ENCODE measurements around the gene RCSD1. TPM values are rescaled to one million over a fixed set of nuclear protein-coding genes. Genes with fewer than 3 reads are reported as not detected.

RCSD1 gene
- total RNA-seq, 1 experiment from 2014 or later, result 1.3 TPM

- DNase-seq (ENCODE audit: low read depth in 1 of 2, low spot score in 2 of 2), result no peak
- Histone ChIP-seq H3K27ac (no peak overlapping the region), H3K36me3 (no peaks in the 10 kb centered on the region), H3K9me3 (replicated peaks) (no peaks in the 10 kb centered on the region; the same call in 1 of the 2 replicates), H3K4me1 (replicated peaks) (no peaks in the 10 kb centered on the region; the same call in 1 of the 2 replicates), H3K4me3 (no peak overlapping the region), H3K27me3 (replicated peaks) (peaks cover 15% of the 10 kb centered on the region)
Observed at GRCh38 chr1:167627615-167627864, 2.5 kb upstream of the RCSD1 start.

- Histone ChIP-seq H3K27ac (no peak overlapping the region), H3K4me1 (replicated peaks) (no peaks in the 10 kb centered on the region; the same call in 1 of the 2 replicates), H3K4me3 (no peak overlapping the region), H3K36me3 (no peaks in the 10 kb centered on the region), H3K9me3 (replicated peaks) (no peaks in the 10 kb centered on the region; the same call in 1 of the 2 replicates), H3K27me3 (replicated peaks) (peaks cover 15% of the 10 kb centered on the region)
- no peak for DNase-seq (ENCODE audit: low read depth in 1 of 2, low spot score in 2 of 2)
Observed at GRCh38 chr1:167627865-167628641, 2.0 kb upstream of the RCSD1 start.

- Histone ChIP-seq H3K36me3 (no peaks in the 10 kb centered on the region), H3K4me3 (no peak overlapping the region), H3K27me3 (replicated peaks) (peaks cover 15% of the 10 kb centered on the region), H3K27ac (no peak overlapping the region), H3K4me1 (replicated peaks) (no peaks in the 10 kb centered on the region; the same call in 1 of the 2 replicates), H3K9me3 (replicated peaks) (no peaks in the 10 kb centered on the region; the same call in 1 of the 2 replicates)
- no peak for DNase-seq (ENCODE audit: low read depth in 1 of 2, low spot score in 2 of 2)
Observed at GRCh38 chr1:167628741-167629515, 1.1 kb upstream of the RCSD1 start.

GRCh38 chr1:167630568-167631385, 745 bp downstream of the RCSD1 start:
- no peaks in the 10 kb centered on the region for H3K9me3 ChIP-seq (replicated peaks)
- peaks cover 15% of the 10 kb centered on the region for H3K27me3 ChIP-seq (replicated peaks)
- peak overlapping the region; percentile 27 for H3K4me3 ChIP-seq
- H3K4me1 ChIP-seq (replicated peaks), result no peaks in the 10 kb centered on the region; the same call in 1 of the 2 replicates
- no peak overlapping the region for H3K27ac ChIP-seq
- no peak for DNase-seq (ENCODE audit: low read depth in 1 of 2, low spot score in 2 of 2)
- no peaks in the 10 kb centered on the region for H3K36me3 ChIP-seq

- no peaks in the 10 kb centered on the region for H3K9me3 ChIP-seq (replicated peaks)
- no peaks in the 10 kb centered on the region for H3K36me3 ChIP-seq
- H3K27me3 ChIP-seq (replicated peaks), result peaks cover 15% of the 10 kb centered on the region
Observed at GRCh38 chr1:167631386-167631935, 1.4 kb downstream of the RCSD1 start.

GRCh38 chr1:167631936-167632614, 2.0 kb downstream of the RCSD1 start:
- Histone ChIP-seq H3K27ac (no peak overlapping the region), H3K9me3 (replicated peaks) (no peaks in the 10 kb centered on the region), H3K27me3 (replicated peaks) (peaks cover 15% of the 10 kb centered on the region), H3K36me3 (no peaks in the 10 kb centered on the region), H3K4me1 (replicated peaks) (no peaks in the 10 kb centered on the region; the same call in 1 of the 2 replicates), H3K4me3 (no peak overlapping the region)
- no peak for DNase-seq (ENCODE audit: low read depth in 1 of 2, low spot score in 2 of 2)

More at GRCh38 chr1:167631386-167631935, 1.4 kb downstream of the RCSD1 start:
- no peak for DNase-seq (ENCODE audit: low read depth in 1 of 2, low spot score in 2 of 2)
- Histone ChIP-seq H3K27ac (no peak overlapping the region), H3K4me1 (replicated peaks) (no peaks in the 10 kb centered on the region; the same call in 1 of the 2 replicates), H3K4me3 (no peak overlapping the region)

- H3K27me3 ChIP-seq (replicated peaks), result peaks cover 15% of the 10 kb centered on the region
Observed at GRCh38 chr1:167633258-167633944, 3.4 kb downstream of the RCSD1 start.

GRCh38 chr1:167634435-167634834, 4.4 kb downstream of the RCSD1 start:
- no peak overlapping the region for H3K4me3 ChIP-seq
- peaks cover 13% of the 10 kb centered on the region for H3K27me3 ChIP-seq (replicated peaks)
- no peak for DNase-seq (ENCODE audit: low read depth in 1 of 2, low spot score in 2 of 2)
- H3K4me1 ChIP-seq (replicated peaks), result no peaks in the 10 kb centered on the region
- H3K36me3 ChIP-seq, result no peaks in the 10 kb centered on the region
- H3K9me3 ChIP-seq (replicated peaks), result no peaks in the 10 kb centered on the region
- H3K27ac ChIP-seq, result no peak overlapping the region

More at GRCh38 chr1:167633258-167633944, 3.4 kb downstream of the RCSD1 start:
- Histone ChIP-seq H3K36me3 (no peaks in the 10 kb centered on the region), H3K4me1 (replicated peaks) (no peaks in the 10 kb centered on the region; the same call in 1 of the 2 replicates), H3K27ac (no peak overlapping the region), H3K9me3 (replicated peaks) (no peaks in the 10 kb centered on the region), H3K4me3 (no peak overlapping the region)
- no peak for DNase-seq (ENCODE audit: low read depth in 1 of 2, low spot score in 2 of 2)

GRCh38 chr1:167635156-167635648, 5.2 kb downstream of the RCSD1 start:
- Histone ChIP-seq H3K9me3 (replicated peaks) (no peaks in the 10 kb centered on the region), H3K36me3 (no peaks in the 10 kb centered on the region), H3K4me1 (replicated peaks) (no peaks in the 10 kb centered on the region), H3K27me3 (replicated peaks) (peaks cover 7% of the 10 kb centered on the region), H3K4me3 (no peak overlapping the region), H3K27ac (no peak overlapping the region)
- DNase-seq (ENCODE audit: low read depth in 1 of 2, low spot score in 2 of 2), result no peak

GRCh38 chr1:167635941-167636340, 5.9 kb downstream of the RCSD1 start:
- DNase-seq (ENCODE audit: low read depth in 1 of 2, low spot score in 2 of 2), result no peak

GRCh38 chr1:167638064-167638463, 8.0 kb downstream of the RCSD1 start:
- Histone ChIP-seq H3K27me3 (replicated peaks) (no peaks in the 10 kb centered on the region), H3K9me3 (replicated peaks) (no peaks in the 10 kb centered on the region), H3K36me3 (no peaks in the 10 kb centered on the region), H3K4me1 (replicated peaks) (no peaks in the 10 kb centered on the region), H3K27ac (no peak overlapping the region), H3K4me3 (no peak overlapping the region)
- no peak for DNase-seq (ENCODE audit: low read depth in 1 of 2, low spot score in 2 of 2)

More at GRCh38 chr1:167635941-167636340, 5.9 kb downstream of the RCSD1 start:
- Histone ChIP-seq H3K27ac (no peak overlapping the region), H3K4me1 (replicated peaks) (no peaks in the 10 kb centered on the region), H3K9me3 (replicated peaks) (no peaks in the 10 kb centered on the region), H3K4me3 (no peak overlapping the region), H3K36me3 (no peaks in the 10 kb centered on the region), H3K27me3 (replicated peaks) (peaks cover 1% of the 10 kb centered on the region)

GRCh38 chr1:167640051-167640450, 10.0 kb downstream of the RCSD1 start:
- H3K4me3 ChIP-seq, result no peak overlapping the region
- no peaks in the 10 kb centered on the region for H3K27me3 ChIP-seq (replicated peaks)
- no peaks in the 10 kb centered on the region for H3K36me3 ChIP-seq
- no peaks in the 10 kb centered on the region for H3K4me1 ChIP-seq (replicated peaks)
- DNase-seq (ENCODE audit: low read depth in 1 of 2, low spot score in 2 of 2), result no peak
- no peaks in the 10 kb centered on the region for H3K9me3 ChIP-seq (replicated peaks)
- H3K27ac ChIP-seq, result no peak overlapping the region
